Fibroblast of the aortic adventitia (primary cell): ENCODE data around the gene SLC13A5. TPM values are rescaled to one million over a fixed set of nuclear protein-coding genes. Genes with fewer than 3 reads are reported as not detected.
"Not testable (repeated sequence)": the region's sequence is repeated elsewhere in the genome, so short reads cannot be mapped to it uniquely, and the experiment has no call there.

ENCODE experiments used
- DNase-seq: peaks from one replicate; pipeline ENCODE4 v3.0.0-alpha.2; 2010; ENCODE audit warnings: low read depth
- H3K4me3 ChIP-seq: 2 replicates; pipeline ENCODE4 v1.5.1; 2011; ENCODE audit warnings: low read depth, mild to moderate bottlenecking, control low read depth, low read length, moderate library complexity
- CTCF ChIP-seq: IDR thresholded peaks from 2 replicates; pipeline ENCODE4 v1.5.1; 2011; ENCODE audit warnings: mild to moderate bottlenecking, low read length, control low read depth, inconsistent platforms; ENCODE audit not compliant: insufficient read depth
- total RNA-seq: library from RNA; depleted of rRNA; stranded (reverse); fragments of >200 nt; gene quantifications from 2 replicates; pipeline ENCODE4 v1.2.3, GENCODE V29; 2012; ENCODE audit warnings: low replicate concordance

SLC13A5 gene
- total RNA-seq, 1 donor = not detected

- no peak overlapping the region for H3K4me3 ChIP-seq
- no peak for TF ChIP-seq CTCF
- no peak for DNase-seq
Measured at GRCh38 chr17:6699997-6700947, 12.9 kb downstream of the SLC13A5 start.

GRCh38 chr17:6698004-6698403 is 15.2 kb downstream of the SLC13A5 start:
- no peak overlapping the region for H3K4me3 ChIP-seq
- DNase-seq = no peak
- TF ChIP-seq CTCF = no peak

GRCh38 chr17:6696906-6697305 is 16.3 kb downstream of the SLC13A5 start:
- no peak overlapping the region for H3K4me3 ChIP-seq
- no peak for DNase-seq
- no peak for TF ChIP-seq CTCF

- DNase-seq = no peak
- no peak overlapping the region for H3K4me3 ChIP-seq
- TF ChIP-seq CTCF = no peak
Measured at GRCh38 chr17:6695565-6695964, 17.6 kb downstream of the SLC13A5 start.

GRCh38 chr17:6695051-6695450 is 18.1 kb downstream of the SLC13A5 start:
- DNase-seq = no peak
- no peak overlapping the region for H3K4me3 ChIP-seq
- TF ChIP-seq CTCF = no peak

GRCh38 chr17:6691958-6692357 is 21.2 kb downstream of the SLC13A5 start:
- not testable (repeated sequence) for DNase-seq, H3K4me3 ChIP-seq

- TF ChIP-seq CTCF = no peak
- H3K4me3 ChIP-seq = no peak overlapping the region
- no peak for DNase-seq
Measured at GRCh38 chr17:6691546-6691945, 21.6 kb downstream of the SLC13A5 start.
